ENCODE results near the gene SLC25A40. TPM values are rescaled to one million over a fixed set of nuclear protein-coding genes. Genes with fewer than 3 reads are reported as not detected.
"Not testable (repeated sequence)": the region's sequence is repeated elsewhere in the genome, so short reads cannot be mapped to it uniquely, and the experiment has no call there.

Gene SLC25A40
- total RNA-seq, 1 donor from 2014 or later: 5.0 TPM

DNA sequence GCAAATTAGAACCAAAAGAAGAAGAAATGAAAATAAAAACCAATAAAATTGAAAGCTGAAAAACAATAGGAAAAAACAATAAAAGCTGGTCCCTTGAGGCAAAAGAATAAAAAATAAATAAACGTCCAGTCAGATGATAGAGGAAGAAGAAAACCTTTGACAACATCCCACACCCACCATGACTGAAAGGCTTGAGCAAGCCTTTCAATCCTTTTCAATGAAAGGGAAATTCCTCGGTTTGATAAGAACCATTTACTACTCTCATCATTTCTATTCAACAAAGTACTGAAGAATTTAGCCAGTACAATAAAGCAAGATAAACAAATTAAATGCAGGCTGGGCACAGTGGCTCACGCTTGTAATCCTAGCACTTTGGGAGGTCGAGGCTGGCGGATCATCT is 3.8 kb downstream of the SLC25A40 start:
- DNase-seq (ENCODE audit: low read depth in 2 of 2): no peak

DNA sequence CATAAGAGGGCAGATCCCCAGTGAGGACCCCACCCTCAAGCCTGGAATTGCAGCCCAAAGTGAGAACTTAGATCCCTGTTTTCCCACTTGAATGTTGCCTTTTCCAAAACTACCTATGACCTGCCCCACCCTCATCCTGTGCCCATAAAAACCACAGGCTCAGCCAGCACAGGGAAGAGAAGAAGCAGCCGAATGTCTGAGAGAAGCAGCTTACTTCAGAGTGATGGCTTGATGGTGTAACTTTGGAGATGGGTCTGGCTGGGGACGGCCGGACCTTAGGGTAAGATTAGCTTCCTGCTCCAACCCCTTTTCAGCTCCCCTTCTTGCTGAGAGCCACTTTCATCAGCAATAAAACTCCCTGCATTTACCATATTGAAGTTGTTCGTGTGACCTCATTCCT is 5.7 kb downstream of the SLC25A40 start:
- DNase-seq (ENCODE audit: low read depth in 2 of 2): no peak

DNA sequence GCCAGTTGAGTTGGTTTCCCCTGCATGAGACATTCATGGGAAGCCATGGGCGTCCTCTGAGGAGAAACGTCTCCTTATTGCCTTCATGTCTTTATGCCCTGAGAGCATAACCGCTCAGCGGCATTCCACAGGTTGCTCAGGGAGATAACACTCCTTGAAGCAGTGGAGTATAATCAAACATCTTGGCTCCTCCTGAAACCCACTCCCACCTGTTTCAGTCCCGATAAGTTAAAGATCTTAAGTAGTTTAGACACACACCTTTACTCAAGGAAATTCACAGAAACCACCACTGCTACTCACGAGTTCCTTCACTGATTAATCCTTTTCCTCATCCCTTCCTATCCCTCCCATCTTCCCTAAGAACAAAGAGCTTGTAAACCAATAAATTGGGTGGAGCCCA is 9.6 kb downstream of the SLC25A40 start:
- DNase-seq (ENCODE audit: low read depth in 2 of 2): not testable (repeated sequence)

DNA sequence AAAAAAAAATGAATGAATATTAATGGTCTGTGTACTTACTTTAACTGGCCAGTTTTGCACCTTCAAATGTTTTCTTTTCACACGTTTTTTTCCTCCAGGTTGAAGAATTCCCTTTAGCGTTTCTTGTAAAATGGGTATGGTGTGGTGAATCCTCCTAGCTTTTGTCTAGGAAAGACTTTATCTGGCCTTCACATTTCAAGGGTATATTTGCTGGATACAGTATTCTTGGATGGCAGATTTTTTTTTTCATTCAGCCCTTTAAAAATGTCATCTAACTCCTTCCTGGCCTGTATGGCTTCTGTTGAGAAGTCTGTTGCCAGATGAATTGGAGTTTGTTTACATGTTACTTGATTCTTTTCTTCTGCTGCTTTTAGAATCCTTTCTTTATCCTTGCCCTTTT is 10.1 kb downstream of the SLC25A40 start:
- DNase-seq (ENCODE audit: low read depth in 2 of 2): no peak

DNA sequence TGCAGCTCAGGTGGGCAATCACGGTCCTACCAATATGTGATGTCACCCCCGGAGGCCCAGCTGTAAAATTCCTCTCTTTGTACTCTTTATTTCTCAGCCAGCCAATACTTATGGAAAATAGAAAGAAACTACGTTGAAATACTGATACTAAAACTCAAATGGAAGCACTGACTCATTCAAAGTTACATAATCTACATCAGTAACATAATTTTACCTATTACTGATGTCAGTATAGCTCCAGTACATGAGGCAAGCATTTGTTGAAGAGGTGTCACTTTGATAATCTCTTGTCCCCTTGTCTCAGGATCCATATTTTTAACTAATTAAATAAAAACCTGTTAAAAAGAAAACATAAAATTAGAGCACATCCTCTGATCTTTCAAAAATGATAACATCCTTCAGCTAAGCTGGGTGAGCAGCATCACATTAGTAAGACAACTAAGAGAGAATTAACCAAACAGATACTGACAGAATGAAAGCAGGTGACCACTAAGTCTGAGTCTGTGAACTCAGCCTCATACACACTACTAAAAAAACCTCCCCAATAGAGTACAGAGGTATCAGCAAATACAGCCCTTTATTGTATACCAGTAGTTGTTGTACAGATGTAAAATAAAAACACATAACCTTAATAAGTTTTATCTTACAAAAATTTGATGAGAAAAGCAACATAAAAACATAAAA is 17.6 kb downstream of the SLC25A40 start:
- DNase-seq (ENCODE audit: low read depth in 2 of 2): no peak

DNA sequence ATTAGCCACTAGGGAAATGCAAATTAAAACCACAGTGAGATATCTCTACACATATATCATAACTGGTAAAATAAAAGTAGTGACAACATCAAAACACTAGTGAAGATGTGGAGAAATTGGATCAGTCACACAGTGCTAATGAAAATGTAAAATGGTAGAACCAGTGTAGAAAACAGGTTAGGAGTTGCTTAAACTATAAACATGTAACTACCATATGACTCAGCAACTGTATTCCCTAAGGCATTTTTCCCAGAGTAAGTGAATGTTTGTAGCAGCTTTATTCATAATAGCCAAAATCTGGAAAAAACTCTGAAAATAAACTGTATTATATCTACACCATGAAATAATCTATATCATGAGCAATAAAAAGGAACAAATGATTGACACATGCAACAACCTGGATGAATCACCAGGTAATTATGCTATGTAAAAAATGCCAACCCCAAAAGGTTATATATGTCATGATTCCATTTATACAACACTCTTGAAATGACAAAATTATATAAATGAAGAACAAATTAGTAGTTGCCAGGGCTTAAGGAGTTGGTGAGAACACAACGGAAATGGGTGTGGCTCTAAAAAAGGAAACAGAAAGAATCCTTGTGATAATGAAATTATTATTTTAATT is 22.8 kb downstream of the SLC25A40 start:
- DNase-seq (ENCODE audit: low read depth in 2 of 2): no peak

DNA sequence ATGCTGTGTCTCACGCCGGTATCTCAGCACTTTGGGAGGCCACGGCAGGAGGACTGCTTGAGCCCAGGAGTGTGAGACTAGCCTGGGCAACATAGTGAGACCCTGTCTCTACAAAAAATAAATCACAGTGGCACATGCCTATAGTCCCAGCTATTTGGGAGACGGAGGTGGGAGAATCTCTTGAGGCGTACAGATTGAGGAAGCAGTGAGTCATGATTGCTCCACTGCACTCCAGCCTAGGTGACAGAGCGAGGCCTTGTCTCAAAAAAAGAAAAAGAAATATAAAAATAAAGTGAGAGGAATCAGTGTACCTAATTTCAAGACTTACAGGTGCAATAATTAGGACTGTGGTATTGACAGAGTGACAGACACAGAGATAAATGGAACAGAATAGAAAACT is 23.9 kb downstream of the SLC25A40 start:
- no peak for DNase-seq (ENCODE audit: low read depth in 2 of 2)

DNA sequence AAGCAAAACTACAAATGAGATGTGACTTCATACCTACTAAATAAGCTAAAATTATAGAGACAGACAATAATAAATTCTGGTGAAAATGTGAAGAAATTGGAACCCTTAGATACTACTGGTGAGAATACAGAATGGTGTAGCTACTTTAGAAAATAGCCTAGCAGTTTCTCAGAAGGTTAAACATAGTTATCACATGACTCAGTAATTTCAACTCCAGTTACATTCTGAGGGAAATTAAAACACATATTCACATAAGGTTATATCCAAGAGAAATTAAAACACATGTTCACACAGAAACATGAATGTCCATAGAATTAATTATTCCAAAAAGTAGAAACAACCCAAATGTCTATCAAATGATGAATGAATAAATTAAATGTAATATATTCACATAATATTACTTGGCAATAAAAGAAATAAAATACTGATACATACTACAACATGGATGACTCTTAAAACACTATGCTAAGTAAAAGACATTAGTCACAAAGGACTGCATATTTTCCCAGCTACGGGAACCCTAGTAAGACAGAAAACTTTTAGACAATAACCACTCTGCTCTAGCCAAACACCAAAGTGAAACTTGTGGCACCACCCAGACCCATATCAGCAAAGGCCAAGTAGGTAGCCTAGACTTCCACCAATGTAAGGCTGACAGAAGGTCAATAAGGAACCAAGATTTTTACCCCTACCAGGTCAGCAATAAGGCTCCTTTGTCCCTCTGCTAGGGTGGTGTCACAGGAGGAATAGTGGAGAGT is 25.1 kb downstream of the SLC25A40 start:
- no peak for DNase-seq (ENCODE audit: low read depth in 2 of 2)

DNA sequence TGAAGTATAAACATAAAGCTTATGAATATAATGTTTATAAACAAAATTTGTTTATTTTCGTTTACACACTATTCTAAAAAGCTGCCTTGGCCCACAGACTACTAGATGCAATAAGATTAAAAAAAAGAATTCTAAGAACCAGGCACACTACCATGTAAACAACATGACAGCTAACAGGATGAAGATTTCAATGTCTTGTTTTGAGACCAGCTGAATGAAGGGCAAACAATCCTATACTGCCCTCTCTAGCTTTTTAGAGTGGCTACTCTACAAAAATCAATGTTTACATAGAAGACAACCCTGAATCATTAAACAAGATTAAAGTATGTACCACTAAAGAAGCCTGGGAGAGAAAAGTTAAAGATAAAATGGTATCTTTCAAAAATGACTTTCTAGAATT is 38.6 kb downstream of the SLC25A40 start:
- DNase-seq (ENCODE audit: low read depth in 2 of 2): no peak

DNA sequence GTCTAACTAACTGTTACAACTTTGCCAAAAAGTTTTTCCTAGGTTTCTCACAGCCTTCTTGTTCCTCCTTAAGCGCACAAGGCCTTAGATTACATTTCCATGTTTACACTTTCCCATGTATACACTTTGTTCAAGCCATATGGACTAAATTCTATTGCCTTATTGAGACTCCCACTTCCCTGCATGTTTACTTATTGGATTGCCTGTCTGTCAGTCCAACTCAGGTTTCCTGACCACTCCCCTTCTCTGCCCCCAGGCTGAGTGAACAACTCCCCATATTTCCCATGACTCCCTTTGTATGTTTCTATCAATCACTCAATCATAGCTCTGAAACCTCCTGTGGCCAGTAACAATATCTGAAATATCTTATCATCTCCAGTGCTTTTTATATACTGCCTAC is 43.0 kb downstream of the SLC25A40 start:
- no peak for DNase-seq (ENCODE audit: low read depth in 2 of 2)

DNA sequence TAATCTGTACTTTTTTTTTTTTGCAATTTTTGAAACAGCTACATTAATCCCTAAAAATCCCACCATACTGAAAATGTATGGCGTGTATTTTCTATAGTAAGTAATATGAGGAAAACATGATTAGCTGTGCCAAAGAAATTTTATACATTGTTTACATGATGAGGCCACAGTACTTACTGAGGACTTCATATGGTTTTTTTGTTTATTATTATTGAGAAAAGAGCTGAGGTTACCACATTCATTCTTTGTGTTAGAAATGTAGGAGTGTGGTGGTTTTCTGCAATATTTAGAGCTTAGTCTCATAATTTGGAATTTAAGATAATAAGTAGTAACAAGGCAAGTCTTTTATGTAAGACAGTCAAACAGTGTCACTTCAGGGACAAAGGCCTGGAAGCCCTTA is 45.1 kb downstream of the SLC25A40 start:
- no peak for DNase-seq (ENCODE audit: low read depth in 2 of 2)

DNA sequence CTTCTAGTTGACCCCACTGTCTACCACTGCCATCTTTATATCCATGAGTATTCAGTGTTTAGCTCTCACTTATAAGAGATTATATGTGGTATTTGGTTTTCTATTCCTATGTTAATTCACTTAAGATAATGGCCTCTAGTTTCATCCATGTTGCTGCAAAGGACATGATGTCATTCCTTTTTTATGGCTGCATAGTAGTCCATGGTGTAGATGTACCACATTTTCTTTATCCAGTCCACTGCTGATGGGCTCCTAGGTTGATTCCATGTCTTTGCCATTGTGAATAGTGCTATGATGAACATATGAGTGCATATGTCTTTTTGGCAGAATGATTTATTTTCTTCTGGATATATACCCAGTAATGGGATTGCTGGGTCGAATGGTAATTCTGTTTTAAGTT is 47.8 kb downstream of the SLC25A40 start:
- not testable (repeated sequence) for DNase-seq (ENCODE audit: low read depth in 2 of 2)

DNA sequence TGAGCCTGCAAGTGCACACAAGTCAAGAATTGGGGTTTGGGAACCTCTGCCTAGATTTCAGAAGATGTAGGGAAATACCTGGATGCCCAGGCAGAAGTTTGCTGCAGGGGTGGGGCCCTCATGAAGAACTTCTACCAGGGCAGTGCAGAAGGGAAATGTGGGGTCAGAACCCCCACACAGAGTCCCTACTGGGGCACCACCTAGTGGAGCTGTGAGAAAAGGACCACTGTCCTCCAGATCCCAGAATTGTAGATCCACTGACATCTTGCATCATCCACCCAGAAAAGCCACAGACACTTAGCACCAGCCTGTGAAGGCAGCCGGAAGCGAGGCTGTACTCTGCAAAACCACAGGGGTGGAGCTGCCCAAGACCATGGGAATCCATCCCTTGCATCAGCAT is 50.8 kb downstream of the SLC25A40 start:
- not testable (repeated sequence) for DNase-seq (ENCODE audit: low read depth in 2 of 2)

DNA sequence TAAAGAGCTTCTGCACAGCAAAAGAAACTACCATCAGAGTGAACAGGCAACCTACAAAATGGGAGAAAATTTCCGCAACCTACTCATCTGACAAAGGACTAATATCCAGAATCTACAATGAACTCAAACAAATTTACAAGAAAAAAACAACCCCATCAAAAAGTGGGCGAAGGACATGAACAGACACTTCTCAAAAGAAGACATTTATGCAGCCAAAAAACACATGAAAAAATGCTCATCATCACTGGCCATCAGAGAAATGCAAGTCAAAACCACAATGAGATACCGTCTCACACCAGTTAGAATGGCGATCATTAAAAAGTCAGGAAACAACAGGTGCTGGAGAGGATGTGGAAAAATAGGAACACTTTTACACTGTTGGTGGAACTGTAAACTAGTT is 54.1 kb downstream of the SLC25A40 start:
- DNase-seq (ENCODE audit: low read depth in 2 of 2): not testable (repeated sequence)

DNA sequence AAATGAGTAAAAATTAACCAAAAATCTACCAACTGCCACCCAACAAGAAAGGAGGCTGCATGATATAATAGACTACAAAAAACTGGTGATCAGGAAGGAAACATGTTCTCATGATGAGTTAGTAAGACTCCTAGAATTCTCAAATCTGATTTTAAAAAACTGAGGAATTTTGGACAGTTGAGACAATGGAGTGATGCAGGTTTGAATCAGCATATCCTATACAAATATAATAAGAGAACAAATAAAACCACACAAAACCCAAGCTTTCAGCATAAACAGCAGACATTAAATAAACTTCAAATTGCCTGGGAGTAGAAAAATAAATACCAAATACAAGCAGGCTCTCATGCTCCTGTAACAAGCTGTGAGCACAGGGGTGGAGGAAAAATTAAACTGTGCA is 57.8 kb downstream of the SLC25A40 start:
- no peak for DNase-seq (ENCODE audit: low read depth in 2 of 2)

DNA sequence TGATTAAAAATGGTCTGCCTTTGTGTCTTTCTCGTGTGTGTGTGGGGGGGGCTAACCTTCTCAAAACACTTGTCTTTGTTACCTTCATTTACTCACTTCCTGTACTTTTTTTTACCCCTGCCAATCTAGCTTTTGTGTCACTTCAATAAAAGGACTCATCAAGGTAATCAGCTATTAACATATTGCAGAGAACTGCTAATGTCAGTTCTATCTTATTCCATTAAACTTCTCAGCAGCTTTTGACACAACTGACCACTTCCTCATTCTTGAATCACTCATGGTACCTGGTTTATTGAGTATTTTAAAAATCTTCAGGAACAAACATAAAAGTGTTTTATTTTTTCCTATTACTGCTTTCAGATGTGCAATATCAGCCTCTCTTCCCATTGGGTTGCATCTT is 59.8 kb downstream of the SLC25A40 start:
- no peak for DNase-seq (ENCODE audit: low read depth in 2 of 2)

DNA sequence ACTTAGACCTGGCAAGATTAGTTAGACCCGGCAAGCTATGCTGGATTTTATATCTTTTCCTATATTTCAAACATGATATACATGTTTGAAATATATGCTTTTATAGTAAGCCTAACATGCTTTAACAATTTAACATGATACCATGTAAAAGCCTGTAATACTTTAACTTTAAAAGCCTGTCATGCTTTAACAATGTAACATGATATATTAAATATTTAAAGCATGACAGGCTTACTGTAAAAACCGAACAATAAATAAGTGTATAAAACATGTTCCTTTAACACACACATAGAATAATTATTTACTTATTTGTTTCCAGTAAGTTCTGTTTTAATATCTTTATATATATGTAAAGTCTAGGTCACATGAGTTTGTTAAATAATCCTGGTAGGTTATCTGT is 65.4 kb downstream of the SLC25A40 start:
- no peak for DNase-seq (ENCODE audit: low read depth in 2 of 2)

DNA sequence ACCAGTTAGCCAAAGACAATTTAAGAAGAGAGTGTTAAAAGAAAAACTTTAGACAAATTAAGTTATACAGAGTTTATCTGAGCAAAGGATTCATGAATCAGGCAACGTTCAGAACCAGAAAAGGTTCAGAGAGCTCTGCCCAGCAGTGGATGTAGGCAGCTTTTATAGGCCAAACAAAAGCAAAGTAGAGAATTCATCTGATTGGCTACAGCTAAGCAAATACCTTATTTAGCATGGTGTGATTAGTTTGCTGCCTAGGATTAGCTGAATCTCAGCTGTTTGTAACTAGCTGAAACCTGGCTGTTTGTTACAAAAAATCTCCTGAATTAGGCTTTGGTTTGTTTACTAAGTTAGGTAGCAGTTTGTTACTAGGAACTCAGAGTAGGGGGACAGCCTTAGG is 66.0 kb downstream of the SLC25A40 start:
- no peak for DNase-seq (ENCODE audit: low read depth in 2 of 2)

DNA sequence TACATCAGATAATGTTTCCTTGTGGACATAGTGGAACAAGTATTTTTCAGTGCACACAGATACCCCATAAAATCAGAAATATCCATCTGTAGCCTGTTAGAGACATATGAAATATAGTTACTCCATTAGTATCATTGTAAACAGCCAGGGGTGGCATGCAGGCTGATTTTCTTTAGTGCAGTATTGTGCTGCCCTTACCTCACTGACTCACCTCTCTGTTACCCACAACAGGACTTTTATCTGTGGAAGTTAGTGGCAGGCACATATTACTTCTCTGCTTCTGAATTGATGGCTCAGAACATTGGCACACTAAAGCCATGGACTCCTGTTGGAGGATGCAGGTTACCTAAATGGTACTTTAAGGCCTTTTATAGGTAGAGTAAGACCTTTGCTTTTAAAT is 70.0 kb downstream of the SLC25A40 start:
- no peak for DNase-seq (ENCODE audit: low read depth in 2 of 2)

DNA sequence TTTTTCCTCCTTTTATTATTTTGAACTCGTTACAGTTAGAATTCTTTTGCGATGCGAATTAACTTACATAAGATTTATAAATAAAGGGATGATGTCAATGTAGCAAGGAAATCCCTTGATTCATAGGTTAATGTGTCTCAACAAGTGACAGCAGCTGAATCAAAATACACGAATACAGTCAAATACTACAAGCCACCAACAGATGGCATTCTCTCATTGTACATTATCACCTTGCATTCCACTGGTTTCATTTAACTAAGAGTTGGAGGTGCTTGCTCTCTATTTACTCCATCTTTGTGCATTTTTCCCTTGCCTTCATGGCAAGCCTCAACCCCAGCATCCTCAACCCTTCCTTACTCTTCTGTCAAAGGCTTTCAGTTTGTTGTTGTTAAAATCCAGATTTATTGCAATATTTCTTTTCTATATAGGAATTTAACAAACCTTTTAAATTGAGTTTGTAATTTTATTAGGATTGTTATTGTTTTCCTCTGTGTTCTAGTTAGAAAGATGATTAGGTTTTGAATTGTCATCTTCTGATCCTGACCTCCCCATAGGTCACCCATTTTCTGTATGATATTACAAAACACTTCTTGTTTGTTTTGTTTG is 78.3 kb downstream of the SLC25A40 start:
- DNase-seq (ENCODE audit: low read depth in 2 of 2): peak; percentile 59 to 69

DNA sequence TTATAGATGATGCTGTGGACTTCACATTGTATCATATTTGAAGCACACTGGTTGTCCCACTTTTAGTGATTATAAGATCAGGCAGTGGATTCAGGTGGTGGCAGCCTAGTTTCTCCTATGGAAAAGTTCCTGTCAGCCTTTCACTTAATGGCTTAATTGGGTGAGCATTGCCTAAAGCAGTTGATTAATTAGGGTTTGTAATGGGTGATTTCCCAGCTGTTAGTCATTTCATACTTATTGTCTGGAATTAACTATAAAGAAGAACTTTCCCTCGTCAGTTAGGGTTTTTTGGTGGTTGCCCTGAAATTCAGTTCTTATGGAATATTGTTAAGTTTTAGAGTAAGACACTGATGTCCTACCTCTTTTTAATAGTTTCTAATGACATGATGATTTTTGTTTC is 78.8 kb downstream of the SLC25A40 start:
- no peak for DNase-seq (ENCODE audit: low read depth in 2 of 2)

DNA sequence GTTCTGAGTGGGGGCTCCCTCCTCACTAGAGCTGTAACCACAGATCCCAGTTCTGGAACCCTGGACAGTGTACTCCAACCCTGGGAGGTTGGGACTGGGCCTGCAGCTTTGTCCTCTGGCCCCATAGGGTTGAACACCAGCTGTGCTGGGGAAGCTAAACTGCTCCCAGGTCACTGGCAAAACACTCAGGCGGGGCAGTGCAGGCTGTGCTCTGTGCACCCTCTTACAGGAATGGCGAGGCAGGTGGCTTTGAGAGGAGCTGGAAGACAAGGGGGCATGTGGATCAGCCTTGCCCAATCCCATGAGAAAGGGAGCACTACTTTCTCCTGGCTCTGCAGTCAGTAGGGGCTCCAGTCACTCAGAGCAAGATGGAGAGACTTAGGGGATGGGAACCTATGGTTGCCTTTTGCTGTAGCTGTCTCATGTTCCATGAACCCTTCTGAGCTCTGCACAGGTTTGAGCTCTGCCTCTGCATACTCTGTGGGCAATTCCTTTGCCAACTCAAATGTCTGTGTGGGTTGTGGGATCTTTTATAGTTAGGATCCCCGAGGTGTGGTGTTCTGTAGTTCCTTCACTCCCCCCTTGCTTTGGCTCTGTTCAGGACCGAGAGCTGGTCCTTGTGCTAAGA is 90.7 kb downstream of the SLC25A40 start:
- no peak for DNase-seq (ENCODE audit: low read depth in 2 of 2)
